B cell (primary cell): ENCODE results near the gene PHF21A. TPM values are rescaled to one million over a fixed set of nuclear protein-coding genes. Genes with fewer than 3 reads are reported as not detected.
A peak's percentile ranks its signal among the peaks of the same experiment; 100 is the strongest.

Experiments used
- ATAC-seq: fragments of 200-7000 bp; cut with Tn5 transposase; one replicate; pipeline ENCODE4 v1.10.0; 2021; ENCODE audit warnings: low read depth, mild to moderate bottlenecking, moderate number of reproducible peaks, moderate library complexity
- CTCF ChIA-PET: fragments of 350-600 bp; sonication (Branson Sonifier 250); formaldehyde crosslinking; loops from one replicate; lab custom pipeline; 2021; ENCODE audit warnings: antibody characterized with exemption, inconsistent platforms; lab: Charles Lee
- POLR2A ChIA-PET: fragments of 350-600 bp; sonication (Branson Sonifier 250); formaldehyde crosslinking; loops from one replicate; lab custom pipeline; 2021; ENCODE audit warnings: antibody characterized with exemption; lab: Charles Lee
- DNase-seq: peaks from one replicate; pipeline ENCODE4 v3.0.0; 2013
- H2AFZ ChIP-seq: 2 replicates; pipeline ENCODE4 v1.6.1; 2012; ENCODE audit warnings: mild to moderate bottlenecking, low read depth, low read length; ENCODE audit not compliant: insufficient read depth, poor library complexity, severe bottlenecking
- H3K27ac ChIP-seq, 2 donors: 1 replicate in 1 of 2; 2 replicates in 1 of 2; pipeline ENCODE4 v1.5.1; 2012 to 2013; ENCODE audit warnings: low read length in 2 of 2, mild to moderate bottlenecking in 2 of 2, moderate library complexity in 1 of 2
- H3K27me3 ChIP-seq, 4 experiments: fragments of 200-600 bp in 1 of 4; sonication (generic) in 1 of 4; replicated peaks in 1 of 4; 1 replicate in 2 of 4; 2 replicates in 2 of 4; pipeline versions ENCODE4 v1.6.1 to v1.7.0; 2013 to 2016; ENCODE audit warnings: low read length in 3 of 4, mild to moderate bottlenecking in 2 of 4, mixed read lengths in 1 of 4, moderate library complexity in 1 of 4; ENCODE audit not compliant: insufficient read depth in 4 of 4, control insufficient read depth in 3 of 4; ENCODE audit errors: control extremely low read depth in 1 of 4
- H3K36me3 ChIP-seq, 2 experiments: replicated peaks in 1 of 2; 1 replicate in 1 of 2; 2 replicates in 1 of 2; pipeline versions ENCODE4 v1.6.1 to v1.7.1; 2013; ENCODE audit warnings: low read length in 1 of 2; ENCODE audit not compliant: insufficient read depth in 2 of 2, control insufficient read depth in 1 of 2; ENCODE audit errors: control extremely low read depth in 1 of 2, extremely low read depth in 1 of 2
- H3K4me1 ChIP-seq, 2 donors: fragments of 200-600 bp in 1 of 2; sonication (generic) in 1 of 2; 1 replicate in 1 of 2; 2 replicates in 1 of 2; pipeline versions ENCODE4 v1.5.1 to v1.6.1; 2013 to 2017; ENCODE audit warnings: low read length in 2 of 2; ENCODE audit not compliant: control insufficient read depth in 2 of 2, insufficient read depth in 2 of 2
- H3K4me2 ChIP-seq: replicated peaks from 2 replicates; pipeline ENCODE3; 2012; ENCODE audit warnings: mild to moderate bottlenecking, low read depth, low read length; ENCODE audit not compliant: poor library complexity, severe bottlenecking
- H3K4me3 ChIP-seq, 5 experiments: fragments of 200-600 bp in 1 of 5; sonication (generic) in 1 of 5; 1 replicate in 3 of 5; 2 replicates in 2 of 5; pipeline versions ENCODE4 v1.5.1 to v1.7.0; 2011 to 2016; ENCODE audit warnings: low read length in 4 of 5, mild to moderate bottlenecking in 4 of 5, low read depth in 2 of 5, control low read depth in 1 of 5, moderate library complexity in 1 of 5; ENCODE audit not compliant: insufficient read depth in 1 of 5; ENCODE audit errors: control extremely low read depth in 1 of 5, extremely low read depth in 1 of 5
- H3K79me2 ChIP-seq: fragments of 200-600 bp; sonication (generic); one replicate; pipeline ENCODE4 v1.6.0; 2016; ENCODE audit warnings: low read length; ENCODE audit not compliant: control insufficient read depth, insufficient read depth
- H3K9ac ChIP-seq: fragments of 200-600 bp; sonication (generic); 2 replicates; pipeline ENCODE4 v1.6.1; 2017; ENCODE audit warnings: mild to moderate bottlenecking, low read length, moderate library complexity
- H3K9me3 ChIP-seq, 3 donors: one replicate each; pipeline versions ENCODE4 v1.6.1 to v1.7.1; 2013; ENCODE audit warnings: low read length in 2 of 3; ENCODE audit not compliant: control insufficient read depth in 2 of 3, insufficient read depth in 1 of 3; ENCODE audit errors: control extremely low read depth in 1 of 3
- H4K20me1 ChIP-seq: 2 replicates; pipeline ENCODE4 v1.6.0; 2012; ENCODE audit warnings: mild to moderate bottlenecking, low read length; ENCODE audit not compliant: insufficient read depth, control insufficient read depth, poor library complexity, severe bottlenecking
- H3K27ac Mint-ChIP-seq: one replicate; pipeline ENCODE4 v1.8.0; 2021; ENCODE audit warnings: mixed read lengths
- H3K27me3 Mint-ChIP-seq: one replicate; pipeline ENCODE4 v1.8.0; 2021; ENCODE audit warnings: mixed read lengths
- H3K4me1 Mint-ChIP-seq: one replicate; pipeline ENCODE4 v1.8.0; 2021; ENCODE audit warnings: mixed read lengths
- H3K4me3 Mint-ChIP-seq: one replicate; pipeline ENCODE4 v1.8.0; 2021; ENCODE audit warnings: mixed read lengths
- H3K9me3 Mint-ChIP-seq: one replicate; pipeline ENCODE4 v1.8.0; 2022; ENCODE audit warnings: mixed read lengths; ENCODE audit not compliant: insufficient read depth
- CTCF ChIP-seq: fragments of 200-600 bp; IDR thresholded peaks from one replicate; pipeline ENCODE4 v1.8.0; 2022; ENCODE audit warnings: antibody characterized with exemption, mild to moderate bottlenecking
- EZH2 ChIP-seq: IDR thresholded peaks from 2 replicates; pipeline ENCODE4 v1.6.1; 2012; ENCODE audit warnings: borderline replicate concordance, low read depth, mild to moderate bottlenecking, moderate library complexity, low read length; ENCODE audit not compliant: insufficient read depth, poor library complexity, severe bottlenecking
- WGBS: methylation state at CpG from one replicate; pipeline ENCODE4 v1.1.5; 2013; ENCODE audit warnings: missing lambda C conversion rate; ENCODE audit not compliant: insufficient coverage; 5-methylcytosine and 5-hydroxymethylcytosine counted together
- intact Hi-C: fragments of 100-400 bp; cut with micrococcal nuclease; formaldehyde crosslinking; loops from one replicate; pipeline ENCODE4 v1.10.0; 2022
- polyA plus RNA-seq: library from polyadenylated mRNA; depleted of rRNA; stranded (reverse); fragments of >200 nt; gene quantifications from 2 replicates; pipeline ENCODE4 v1.2.3, GENCODE V29; 2012
- total RNA-seq, 2 donors: library from RNA; stranded (reverse); fragments of 120-200 nt in 1 of 2; gene quantifications; 1 replicate in 1 of 2; 2 replicates in 1 of 2; pipeline versions ENCODE4 v1.2.3 to v1.2.4, GENCODE V29; 2013 to 2022

Gene PHF21A
- total and polyA plus RNA-seq, 2 donors (not counting 1 experiment from before 2014, with no cell fraction given): 41.9 to 103 TPM

- H3K36me3 ChIP-seq: peaks cover 0 to 3% of the 10 kb centered on the region in 2 experiments
- peak overlapping the region; percentile 86 for H3K4me2 ChIP-seq
- ChIA-PET POLR2A (no interaction called here), CTCF (no interaction called here)
- WGBS: 22% methylated on average over 37 of the region's 43 CpGs
- no peak for TF ChIP-seq CTCF
- no peak for TF ChIP-seq EZH2
- Mint-ChIP-seq H3K27me3 (no peaks in the 10 kb centered on the region), H3K4me1 (peaks cover 12% of the 10 kb centered on the region), H3K4me3 (peak overlapping the region; percentile 63), H3K9me3 (no peaks in the 10 kb centered on the region), H3K27ac (no peak overlapping the region)
- H3K4me3 ChIP-seq: peak overlapping the region in 4 of 5 experiments; percentile 32 to 59 (median 50)
- peak overlapping the region; percentile 51 for H2AFZ ChIP-seq
- no peaks in the 10 kb centered on the region for H3K9me3 ChIP-seq
- H3K9ac ChIP-seq: peak overlapping the region; percentile 63
- intact Hi-C loops: loop anchor here (1.0 kb wide), 3 partner anchors 13 to 39 kb away; partner anchors contain the start of gene CRY2
- H3K27me3 ChIP-seq: peaks cover 0 to 13% (median 0%) of the 10 kb centered on the region in 4 experiments
- ATAC-seq (no peak), DNase-seq (no peak)
- no peaks in the 10 kb centered on the region for H3K79me2 ChIP-seq
- H4K20me1 ChIP-seq: peaks cover 21% of the 10 kb centered on the region
- peaks cover 11 to 12% of the 10 kb centered on the region in 2 donors for H3K4me1 ChIP-seq
- H3K27ac ChIP-seq: no peak overlapping the region
Observed at GRCh38 chr11:45885921-45886721, 235.1 kb downstream of the PHF21A start.
